K562 (cell line): ENCODE results near the gene NOD1. TPM values are rescaled to one million over a fixed set of nuclear protein-coding genes. Genes with fewer than 3 reads are reported as not detected.

Experiments used
- ATAC-seq: fragments of 200-7000 bp; cut with Tn5 transposase; 3 replicates; pipeline ENCODE4 v1.9.1; 2020; ENCODE audit warnings: moderate library complexity
- BruUV-seq: library from RNA; stranded (reverse); fragments of 400-500 nt; replicated peaks from 2 replicates; lab custom pipeline; 2021; lab: Mats Ljungman, UMichigan
- CTCF ChIA-PET: fragments of 300-600 bp; formaldehyde crosslinking; extraction: SDS; loops from one replicate; lab custom pipeline; 2021; ENCODE audit warnings: low intra/inter-chr PET ratio; lab: Yijun Ruan, JAX
- POLR2A ChIA-PET: fragments of 300-600, 350-650 bp; sonication (Branson Sonifier 250); formaldehyde crosslinking; extraction: SDS; loops from one replicate; lab custom pipeline; 2021; ENCODE audit warnings: antibody characterized with exemption, inconsistent platforms; lab: Yijun Ruan, JAX
- DNase-seq, 4 experiments: peaks; one replicate each; pipeline versions ENCODE4 v3.0.0 to v3.0.0-alpha.2; 2011 to 2018; ENCODE audit warnings: low spot score in 3 of 4, mixed read lengths in 3 of 4; ENCODE audit errors: extremely low read depth in 1 of 4
- FAIRE-seq: peaks from 2 replicates; lab custom pipeline; 2011; peaks lifted over from hg19 to GRCh38; lab: Jason Lieb, UNC
- H2AFZ ChIP-seq: 2 replicates; pipeline ENCODE4 v1.6.0; 2011; ENCODE audit warnings: low read depth, low read length, control low read depth, inconsistent platforms
- H3K27ac ChIP-seq: fragments of 200-600 bp; 3 replicates; pipeline ENCODE4 v1.8.0; 2011; ENCODE audit warnings: low read depth, mild to moderate bottlenecking, control low read depth, inconsistent platforms, low read length, moderate library complexity, mixed read lengths; ENCODE audit errors: extremely low read depth
- H3K27me3 ChIP-seq, 2 experiments: fragments of 300-600 bp in 1 of 2; 2 replicates in 1 of 2; 3 replicates in 1 of 2; pipeline versions ENCODE4 v1.6.0 to v1.8.0; 2011; ENCODE audit warnings: inconsistent platforms in 2 of 2, low read length in 2 of 2, mild to moderate bottlenecking in 1 of 2, mixed read lengths in 1 of 2, moderate library complexity in 1 of 2; ENCODE audit not compliant: control insufficient read depth in 2 of 2, insufficient read depth in 2 of 2
- H3K36me3 ChIP-seq: fragments of 300-600 bp; 3 replicates; pipeline ENCODE4 v1.8.0; 2011; ENCODE audit warnings: mild to moderate bottlenecking, low read length, inconsistent platforms; ENCODE audit not compliant: control insufficient read depth, insufficient read depth
- H3K4me1 ChIP-seq, 2 experiments: fragments of 200-600 bp in 1 of 2; replicated peaks in 1 of 2; 2 replicates in 1 of 2; 3 replicates in 1 of 2; pipeline versions ENCODE4 v1.5.1 to v1.8.0; 2011; ENCODE audit warnings: inconsistent platforms in 2 of 2, low read length in 2 of 2, mild to moderate bottlenecking in 1 of 2, mixed read lengths in 1 of 2, moderate library complexity in 1 of 2; ENCODE audit not compliant: control insufficient read depth in 2 of 2, insufficient read depth in 2 of 2
- H3K4me2 ChIP-seq: 2 replicates; pipeline ENCODE4 v1.6.1; 2011; ENCODE audit warnings: low read length, control low read depth, inconsistent platforms, mixed read lengths; ENCODE audit not compliant: insufficient read depth
- H3K4me3 ChIP-seq: fragments of 200-600 bp; sonication (generic), shearing (Covaris generic); 2 replicates; pipeline ENCODE4 v1.5.1; 2016; ENCODE audit warnings: control low read depth, inconsistent platforms
- H3K79me2 ChIP-seq: fragments of 200-600 bp; 3 replicates; pipeline ENCODE4 v1.8.0; 2011; ENCODE audit warnings: low read length, inconsistent platforms; ENCODE audit not compliant: control insufficient read depth, insufficient read depth
- H3K9ac ChIP-seq, 2 experiments: 2 replicates each; pipeline versions ENCODE4 v1.6.0 to v1.6.1; 2011; ENCODE audit warnings: low read depth in 2 of 2, low read length in 2 of 2, control low read depth in 1 of 2, inconsistent platforms in 1 of 2, mild to moderate bottlenecking in 1 of 2, mixed read lengths in 1 of 2; ENCODE audit not compliant: insufficient read depth in 1 of 2
- H3K9me1 ChIP-seq: one replicate; pipeline ENCODE4 v1.6.0; 2011; ENCODE audit warnings: inconsistent platforms, mild to moderate bottlenecking, low read length, moderate library complexity; ENCODE audit not compliant: control insufficient read depth, insufficient read depth
- H3K9me3 ChIP-seq: replicated peaks from 2 replicates; pipeline ENCODE4 v1.5.1; 2011; ENCODE audit warnings: low read depth, low read length, inconsistent platforms; ENCODE audit not compliant: control insufficient read depth, insufficient read depth
- H4K20me1 ChIP-seq: replicated peaks from 2 replicates; pipeline ENCODE4 v1.6.1; 2011; ENCODE audit warnings: low read length, inconsistent platforms, mixed read lengths; ENCODE audit not compliant: control insufficient read depth, insufficient read depth
- CBFA2T2 ChIP-seq: fragments of 450-650 bp; conservative IDR thresholded peaks from 2 replicates; pipeline ENCODE4 v1.6.1; 2017; ENCODE audit warnings: mild to moderate bottlenecking
- CBFA2T3 ChIP-seq: fragments of 450-650 bp; IDR thresholded peaks from 2 replicates; pipeline ENCODE4 v1.6.1; 2017
- CLOCK ChIP-seq: fragments of 250-450 bp; sonication (Bioruptor Pico); IDR thresholded peaks from 2 replicates; pipeline ENCODE4 v1.4.0; 2020; ENCODE audit warnings: mild to moderate bottlenecking, moderate library complexity, borderline replicate concordance
- DMBX1 ChIP-seq: fragments of 250-450 bp; sonication (Bioruptor Pico); IDR thresholded peaks from 2 replicates; pipeline ENCODE4 v1.8.0; 2022; ENCODE audit warnings: inconsistent platforms, mild to moderate bottlenecking, moderate library complexity, borderline replicate concordance
- EP300 ChIP-seq: IDR thresholded peaks from 2 replicates; pipeline ENCODE4 v1.6.1; 2012; ENCODE audit warnings: low read length, improper control_type of control experiment
- JUND ChIP-seq, 2 experiments: IDR thresholded peaks; 2 replicates in 1 of 2; 3 replicates in 1 of 2; pipeline ENCODE4 v1.6.1; 2011; ENCODE audit warnings: borderline replicate concordance in 2 of 2, low read depth in 2 of 2, low read length in 2 of 2, improper control_type of control experiment in 1 of 2, missing biosample characterization in 1 of 2, missing genetic modification characterization in 1 of 2, missing genetic modification reagents in 1 of 2
- LCOR ChIP-seq: sonication (generic); formaldehyde crosslinking; IDR thresholded peaks from 2 replicates; pipeline ENCODE4 v1.8.0; 2022; ENCODE audit warnings: mild to moderate bottlenecking, missing genetic modification reagents
- NEUROD1 ChIP-seq: fragments of 150-350 bp; IDR thresholded peaks from 2 replicates; pipeline ENCODE4 v1.6.1; 2014; ENCODE audit warnings: borderline replicate concordance, low read length, low read depth; ENCODE audit not compliant: partially characterized antibody
- PHF20 ChIP-seq: fragments of 450-650 bp; IDR thresholded peaks from 2 replicates; pipeline ENCODE4 v1.6.1; 2018; ENCODE audit not compliant: partially characterized antibody
- TAL1 ChIP-seq: fragments of 450-650 bp; IDR thresholded peaks from 2 replicates; pipeline ENCODE4 v1.6.1; 2016; ENCODE audit warnings: mild to moderate bottlenecking
- TCF3 ChIP-seq: sonication (generic); formaldehyde crosslinking; IDR thresholded peaks from 2 replicates; pipeline ENCODE4 v1.4.0; 2020; ENCODE audit warnings: mild to moderate bottlenecking, missing genetic modification reagents
- ZNF140 ChIP-seq: fragments of 250-450 bp; sonication (Bioruptor Pico); IDR thresholded peaks from 2 replicates; pipeline ENCODE4 v1.8.0; 2021; ENCODE audit warnings: moderate library complexity, mild to moderate bottlenecking, inconsistent platforms
- ZNF766 ChIP-seq: fragments of 200-800 bp; sonication (Bioruptor generic); conservative IDR thresholded peaks from 2 replicates; pipeline ENCODE4 v1.6.1; 2016; ENCODE audit warnings: missing genetic modification characterization, missing compliant biosample characterization
- WGBS: fragments of 100-300 bp; shearing (Covaris generic); methylation state at CpG from one replicate; pipeline ENCODE4 v1.1.6; 2016; ENCODE audit warnings: low coverage, mixed read lengths; ENCODE audit not compliant: insufficient coverage; ENCODE audit errors: missing lambda C conversion rate; 5-methylcytosine and 5-hydroxymethylcytosine counted together
- in situ Hi-C: fragments of 300-500 bp; cut with MboI; formaldehyde crosslinking; loops from 4 replicates; pipeline ENCODE4 v1.15.0; 2018; ENCODE audit warnings: inconsistent platforms, mixed read lengths
- intact Hi-C: fragments of 100-400 bp; cut with micrococcal nuclease; formaldehyde crosslinking; loops from 2 replicates; pipeline ENCODE4 v1.14.2; 2022
- polyA plus RNA-seq, 8 experiments: library from polyadenylated mRNA; depleted of rRNA in 4 of 8; stranded (reverse) in 5 of 8; unstranded in 3 of 8; fragments of >200 nt; fragmentation: Nextera tagmentation in 2 of 8; fragmentation: Illumina TruSeq in 1 of 8; extraction: Ambion mirVana in 2 of 8; extraction: Trizol in 1 of 8; gene quantifications; 2 replicates each; pipeline versions ENCODE4 v1.2.1 to v1.2.3, GENCODE V29; 2011 to 2014; ENCODE audit warnings: inconsistent platforms in 1 of 8, missing spikeins in 1 of 8
- total RNA-seq, 7 experiments: library from RNA; depleted of rRNA in 6 of 7; stranded (reverse); fragments of >200 nt in 6 of 7; fragmentation: Illumina TruSeq in 2 of 7; extraction: Trizol in 2 of 7; gene quantifications; 2 replicates each; pipeline versions ENCODE4 v1.2.1 to v1.2.3, GENCODE V29; 2011 to 2021; ENCODE audit warnings: low replicate concordance in 1 of 7

Gene NOD1
- total and polyA plus RNA-seq, 9 of the 15 experiments (the other 6 are each of a cell fraction or from before 2014, with no cell fraction given): 0.34 to 7.1 (median 4.7) TPM

GRCh38 chr7:30471205-30471604 is 7.4 kb downstream of the NOD1 start:
- in situ Hi-C loops: no loop called here

GRCh38 chr7:30470771-30471170 is 7.8 kb downstream of the NOD1 start:
- ATAC-seq: peak; percentile 15; the same call in 2 of the 3 replicates
- ChIA-PET CTCF (interaction anchor here (2.5 kb wide), 1 partner anchor 93 kb away, joined by 9 read pairs; no protein-coding TSS in a partner anchor), POLR2A (interaction anchor here (0.9 to 1.2 kb wide), 2 partner anchors 10 to 18 kb away, joined by 3 to 4 read pairs; no protein-coding TSS in a partner anchor)
- Histone ChIP-seq H3K9me1 (no peaks in the 10 kb centered on the region), H3K27me3 (no peaks in the 10 kb centered on the region), H3K4me3 (no peak overlapping the region), H3K9ac (no peak overlapping the region; a peak in 1 of 4 replicates), H3K79me2 (no peaks in the 10 kb centered on the region), H4K20me1 (peaks cover 4% of the 10 kb centered on the region; the same call in 1 of the 2 replicates), H3K36me3 (no peaks in the 10 kb centered on the region), H2AFZ (no peak overlapping the region), H3K4me2 (no peak overlapping the region; the same call in 1 of the 2 replicates), H3K27ac (peak overlapping the region; percentile 18; the same call in 1 of the 3 replicates), H3K4me1 (peaks cover 10 to 32% of the 10 kb centered on the region in 2 experiments; a peak in 4 of 5 replicates), H3K9me3 (no peaks in the 10 kb centered on the region)
- 1% methylated on average over 6 of the region's 6 CpGs for whole genome bisulfite sequencing
- peak; percentile 18 to 55 (median 27) for DNase-seq
- intact Hi-C loops: no loop called here
- FAIRE-seq: peak; percentile 32
- no TSS peak for BruUV-seq
- in situ Hi-C loops: no loop called here
- TF ChIP-seq CBFA2T3 (peak; percentile 50), TCF3 (CRISPR knock-in tag) (peak; percentile 40; the same call in 1 of the 2 replicates), NEUROD1 (no peak), EP300 (peak; percentile 22; the same call in 1 of the 2 replicates), CLOCK (no peak), DMBX1 (no peak), LCOR (CRISPR knock-in tag) (0 out of 2 replicates have a peak, but pooled peaks have one; percentile 46), ZNF140 (no peak), CBFA2T2 (peak; percentile 29; the same call in 1 of the 2 replicates), TAL1 (0 out of 2 replicates have a peak, but pooled peaks have one; percentile 5), ZNF766 (CRISPR knock-in tag) (0 out of 2 replicates have a peak, but pooled peaks have one; percentile 6), JUND (IDR thresholded peaks at IDR 0.05; ENCODE audit: borderline replicate concordance, low read depth, low read length) (0 out of 2 replicates have a peak, but pooled peaks have one; percentile 41), JUND (tag; IDR thresholded peaks at IDR 0.05; ENCODE audit: borderline replicate concordance, low read depth, low read length) (no peak; the same call in 2 of the 3 replicates)

More at GRCh38 chr7:30471205-30471604, 7.4 kb downstream of the NOD1 start:
- Histone ChIP-seq H3K36me3 (no peaks in the 10 kb centered on the region), H3K4me3 (no peak overlapping the region), H3K4me1 (peaks cover 10 to 33% of the 10 kb centered on the region in 2 experiments; a peak in 4 of 5 replicates), H3K27ac (no peak overlapping the region), H3K4me2 (no peak overlapping the region), H3K9ac (no peak overlapping the region), H3K27me3 (no peaks in the 10 kb centered on the region), H4K20me1 (peaks cover 4% of the 10 kb centered on the region; the same call in 1 of the 2 replicates), H3K79me2 (no peaks in the 10 kb centered on the region), H3K9me3 (no peaks in the 10 kb centered on the region), H3K9me1 (no peaks in the 10 kb centered on the region), H2AFZ (no peak overlapping the region)
- TF ChIP-seq PHF20: no peak
- ATAC-seq: no peak
- DNase-seq: no peak
- ChIA-PET CTCF (interaction anchor here (2.5 kb wide), 1 partner anchor 93 kb away, joined by 9 read pairs; no protein-coding TSS in a partner anchor), POLR2A (interaction anchor here (0.9 to 1.2 kb wide), 3 partner anchors 9 to 195 kb away, joined by 3 to 4 read pairs (median 3); no protein-coding TSS in a partner anchor)
- BruUV-seq: no TSS peak
- FAIRE-seq: no peak
- WGBS: 55% methylated on average over 2 of the region's 2 CpGs
- intact Hi-C loops: no loop called here
